ENCODE results near the gene GFOD1. TPM values are rescaled to one million over a fixed set of nuclear protein-coding genes. Genes with fewer than 3 reads are reported as not detected.
"Not testable (repeated sequence)": the region's sequence is repeated elsewhere in the genome, so short reads cannot be mapped to it uniquely, and the experiment has no call there.

GFOD1 gene
- total RNA-seq, 1 experiment from 2014 or later: 2.2 TPM

DNA sequence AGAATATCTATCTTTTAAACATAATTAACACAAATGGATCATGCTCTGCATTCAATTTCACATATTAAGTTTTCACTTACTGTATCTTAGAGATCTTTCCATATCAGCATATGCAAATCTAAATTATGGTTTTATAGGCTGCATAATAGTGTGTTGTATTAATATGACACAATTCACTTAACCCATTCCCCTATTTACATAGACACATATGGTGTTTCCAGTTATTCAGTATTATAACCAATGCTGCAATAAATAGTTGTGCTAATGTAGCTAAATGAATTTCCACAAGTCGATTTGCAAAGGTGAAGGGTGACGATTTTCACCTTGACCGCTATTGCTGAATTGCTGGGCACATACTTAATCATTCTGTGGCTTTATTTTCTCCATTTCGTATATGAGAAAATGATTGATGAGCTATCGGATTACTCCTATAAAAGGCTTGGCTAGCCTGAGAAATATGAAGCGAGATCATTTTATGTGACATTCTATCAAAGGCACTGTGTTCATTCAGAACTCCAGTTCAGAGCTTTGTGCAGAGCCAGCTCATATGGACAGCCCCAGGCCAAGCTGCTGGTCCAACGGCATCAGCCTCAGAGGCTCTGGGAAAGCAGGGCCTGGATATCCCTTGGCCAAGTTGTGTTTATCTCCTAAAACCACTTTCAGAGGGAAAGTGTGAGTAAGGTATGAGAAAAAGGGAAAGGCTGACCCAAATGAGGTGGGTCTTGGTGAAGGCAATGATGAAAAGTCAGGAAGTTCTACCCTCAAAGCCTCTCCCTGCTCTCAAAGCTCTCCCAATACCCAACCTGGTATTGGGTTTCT, 50.8 kb downstream of the GFOD1 start:
- in situ Hi-C loops (cut with HindIII; ENCODE audit: low pct_unique_long_range_greater_than_20kb, low sequenced_read_pairs): no loop called here
- DNase-seq (ENCODE audit: low read depth): no peak

DNA sequence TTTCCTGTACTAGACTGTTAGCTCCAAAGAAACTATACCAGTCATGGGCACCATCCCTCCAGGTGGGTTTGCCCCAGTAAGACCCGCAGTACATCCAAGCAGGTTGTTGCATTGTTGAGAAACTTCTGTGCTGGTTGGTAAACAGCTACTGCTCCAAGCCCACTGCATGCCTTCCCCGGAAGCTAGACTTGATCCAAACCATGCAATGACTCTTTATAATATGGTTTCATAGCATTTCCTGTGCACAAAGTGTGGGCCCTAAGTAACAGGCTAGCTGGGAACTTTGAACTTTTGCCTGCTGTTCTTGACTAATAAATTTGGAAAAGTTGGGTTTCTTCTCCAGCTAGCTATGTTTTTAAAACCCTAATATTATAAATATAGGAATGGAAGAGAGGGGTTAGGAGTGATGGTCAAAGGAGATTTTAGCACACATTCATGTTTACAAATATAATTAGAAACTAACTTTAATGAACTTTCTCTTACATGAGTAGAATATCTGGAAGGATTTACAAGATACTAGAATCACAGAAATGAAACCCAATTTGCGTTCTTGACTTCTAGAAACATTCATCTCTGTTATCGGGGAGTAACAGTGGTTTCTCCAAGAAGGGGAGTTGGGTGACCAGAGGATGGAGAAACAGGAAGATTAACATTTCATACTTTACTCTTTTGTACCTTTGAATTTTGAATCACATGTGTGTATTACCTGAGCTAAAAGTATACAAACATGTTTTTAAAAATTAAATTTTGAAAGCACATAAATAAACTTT, 51.7 kb downstream of the GFOD1 start:
- no peak for DNase-seq (ENCODE audit: low read depth)
- in situ Hi-C loops (cut with HindIII; ENCODE audit: low pct_unique_long_range_greater_than_20kb, low sequenced_read_pairs): no loop called here

DNA sequence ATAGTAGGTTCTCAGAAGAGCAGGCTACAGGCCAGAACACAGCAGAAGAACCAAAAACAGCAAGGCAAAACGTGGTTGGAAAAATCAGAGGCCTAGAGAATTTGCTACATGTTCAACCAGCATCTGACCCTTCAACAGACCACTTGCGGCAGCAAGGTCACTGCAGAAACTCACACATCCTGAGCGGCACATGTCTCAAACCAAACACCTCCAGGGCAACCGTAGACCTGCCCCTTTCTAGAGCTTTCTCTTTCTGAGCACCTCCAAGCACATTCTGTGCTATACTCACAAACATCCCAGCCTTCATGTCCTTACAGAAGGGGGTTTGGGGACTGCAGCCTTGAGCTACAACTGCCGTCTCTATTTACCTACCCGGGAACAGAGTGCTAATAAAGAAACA, 52.6 kb downstream of the GFOD1 start:
- no peak for DNase-seq (ENCODE audit: low read depth)
- in situ Hi-C loops (cut with HindIII; ENCODE audit: low pct_unique_long_range_greater_than_20kb, low sequenced_read_pairs): no loop called here

DNA sequence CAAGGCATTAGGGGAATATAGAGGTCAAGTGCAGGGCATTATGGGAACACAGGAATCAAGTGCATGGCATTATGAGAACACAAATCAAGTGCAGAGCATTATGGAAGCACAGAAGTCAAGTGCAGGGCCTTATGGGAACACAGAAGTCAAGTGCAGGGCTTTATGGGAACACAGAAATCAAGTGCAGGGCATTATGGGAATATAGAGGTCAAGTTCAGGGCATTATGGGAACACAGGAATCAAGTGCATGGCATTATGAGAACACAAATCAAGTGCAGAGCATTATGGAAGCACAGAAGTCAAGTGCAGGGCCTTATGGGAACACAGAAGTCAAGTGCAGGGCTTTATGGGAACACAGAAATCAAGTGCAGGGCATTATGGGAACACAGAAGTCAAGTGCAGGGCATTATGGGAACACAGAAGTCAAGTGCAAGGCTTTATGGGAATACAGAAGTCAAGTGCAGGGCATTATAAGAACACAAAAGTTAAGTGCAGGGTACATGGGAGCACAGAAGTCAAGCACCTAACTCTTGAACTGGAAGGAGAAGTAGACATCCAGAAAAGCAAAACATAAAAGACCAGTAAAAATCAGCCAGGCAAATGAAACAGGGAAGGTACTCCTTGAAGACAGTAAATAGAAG, 53.1 kb downstream of the GFOD1 start:
- in situ Hi-C loops (cut with HindIII; ENCODE audit: low pct_unique_long_range_greater_than_20kb, low sequenced_read_pairs); DNase-seq (ENCODE audit: low read depth): not testable (repeated sequence)

DNA sequence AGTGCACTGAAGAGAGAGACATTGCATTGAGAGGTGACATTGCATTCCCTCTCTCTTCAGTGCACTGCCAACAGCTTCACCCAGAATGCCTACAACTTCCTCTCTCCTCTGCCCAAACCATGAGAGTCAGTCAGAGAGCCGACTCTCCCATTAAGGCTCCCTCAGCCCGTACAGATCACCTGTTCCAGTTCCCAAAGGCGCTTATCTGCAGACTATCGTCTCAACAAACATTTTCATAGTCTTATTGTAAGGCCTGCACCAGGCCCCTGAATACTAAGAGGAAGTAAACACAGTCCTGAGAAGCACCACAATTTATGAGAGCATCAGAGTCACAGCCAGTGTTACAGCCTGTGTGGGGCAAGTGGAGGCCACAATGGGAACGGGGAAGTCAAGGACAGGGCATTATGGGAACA, 53.7 kb downstream of the GFOD1 start:
- no peak for DNase-seq (ENCODE audit: low read depth)
- in situ Hi-C loops (cut with HindIII; ENCODE audit: low pct_unique_long_range_greater_than_20kb, low sequenced_read_pairs): no loop called here

DNA sequence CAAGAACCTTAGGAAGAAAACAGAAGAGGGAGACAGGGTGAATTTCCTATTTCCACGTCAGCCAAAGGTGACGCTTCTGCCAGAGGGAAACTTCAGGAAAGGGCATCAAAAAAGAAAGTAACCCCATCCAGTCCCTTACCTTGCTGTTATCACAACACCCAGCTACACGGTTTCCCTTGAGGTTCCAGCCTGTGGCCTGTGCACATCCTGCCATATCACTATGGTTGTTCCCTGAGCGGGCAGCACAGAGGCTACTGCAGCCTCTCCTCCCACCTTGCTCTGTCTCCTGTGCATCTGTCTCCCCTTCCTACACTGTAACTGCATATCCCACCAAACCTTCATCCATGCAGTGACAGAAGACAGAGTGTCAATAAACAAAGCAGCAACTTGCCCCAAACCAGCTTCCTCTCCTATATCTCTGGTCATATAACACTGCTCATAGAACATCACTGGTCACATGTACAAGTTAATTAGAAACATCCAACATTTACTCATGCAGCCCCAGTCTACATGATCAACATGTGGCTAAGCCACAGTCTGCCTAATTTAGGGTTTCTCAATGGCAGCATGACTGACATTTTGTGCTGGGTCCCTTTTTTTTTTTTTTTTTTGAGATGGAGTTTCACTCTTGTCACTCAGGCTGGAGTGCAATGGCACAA, 54.7 kb downstream of the GFOD1 start:
- in situ Hi-C loops (cut with HindIII; ENCODE audit: low pct_unique_long_range_greater_than_20kb, low sequenced_read_pairs): no loop called here
- no peak for DNase-seq (ENCODE audit: low read depth)

DNA sequence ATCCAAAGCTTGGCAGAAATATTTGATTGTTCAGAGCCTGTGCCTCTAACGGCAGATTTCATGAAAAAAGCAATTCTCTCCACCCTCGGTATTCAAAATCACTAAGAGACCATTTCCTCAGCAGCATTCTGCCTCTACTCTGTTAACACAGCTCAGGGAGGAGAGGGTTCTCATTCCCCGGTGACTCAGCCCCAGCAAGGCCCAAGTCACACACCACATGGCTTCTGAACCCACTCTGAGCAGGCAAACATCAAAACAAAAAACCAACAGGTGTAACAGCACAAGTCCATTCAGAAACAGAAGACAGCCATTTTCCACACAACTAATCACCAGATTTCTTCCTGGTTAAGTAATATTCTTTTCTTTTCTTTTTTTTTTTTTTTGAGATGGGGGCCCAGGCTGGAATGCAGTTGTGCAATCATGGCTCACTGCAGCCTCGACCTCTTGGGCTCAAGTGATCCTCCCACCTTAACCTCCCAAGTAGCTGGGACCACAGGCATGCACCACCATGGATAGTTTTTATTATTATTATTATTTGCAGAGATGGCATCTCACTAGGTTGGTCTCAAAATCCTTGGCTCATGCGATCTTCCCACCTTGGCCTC, 55.4 kb downstream of the GFOD1 start:
- no peak for DNase-seq (ENCODE audit: low read depth)
- in situ Hi-C loops (cut with HindIII; ENCODE audit: low pct_unique_long_range_greater_than_20kb, low sequenced_read_pairs): no loop called here

DNA sequence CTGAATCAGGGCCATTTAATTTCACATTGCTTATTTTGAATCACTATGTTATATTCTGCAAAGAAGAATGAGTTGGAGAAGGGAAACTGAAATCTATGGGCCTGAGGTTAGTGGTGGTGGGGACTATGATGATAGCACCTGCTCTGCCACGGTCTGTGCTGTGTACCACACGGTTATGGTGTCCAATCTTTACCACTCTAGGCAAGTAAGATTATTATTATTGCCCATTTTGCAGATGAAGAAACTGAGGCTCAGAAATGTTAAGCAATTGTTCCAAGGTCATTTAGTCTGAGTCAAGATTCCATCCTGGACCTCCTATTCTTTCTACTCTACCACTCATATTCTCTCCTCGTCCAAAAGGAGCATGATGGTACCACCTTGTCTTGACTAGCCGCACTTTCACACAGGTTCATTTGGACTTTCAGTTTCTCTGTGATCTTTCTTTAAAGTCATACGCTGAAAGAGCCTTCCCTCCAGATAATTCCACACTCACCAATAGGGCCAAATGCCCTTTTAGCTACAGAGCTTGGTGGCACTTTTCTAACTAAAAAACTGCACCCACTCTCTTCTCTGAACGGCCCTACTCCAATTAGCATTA, 56.2 kb downstream of the GFOD1 start:
- in situ Hi-C loops (cut with HindIII; ENCODE audit: low pct_unique_long_range_greater_than_20kb, low sequenced_read_pairs): no loop called here
- no peak for DNase-seq (ENCODE audit: low read depth)

DNA sequence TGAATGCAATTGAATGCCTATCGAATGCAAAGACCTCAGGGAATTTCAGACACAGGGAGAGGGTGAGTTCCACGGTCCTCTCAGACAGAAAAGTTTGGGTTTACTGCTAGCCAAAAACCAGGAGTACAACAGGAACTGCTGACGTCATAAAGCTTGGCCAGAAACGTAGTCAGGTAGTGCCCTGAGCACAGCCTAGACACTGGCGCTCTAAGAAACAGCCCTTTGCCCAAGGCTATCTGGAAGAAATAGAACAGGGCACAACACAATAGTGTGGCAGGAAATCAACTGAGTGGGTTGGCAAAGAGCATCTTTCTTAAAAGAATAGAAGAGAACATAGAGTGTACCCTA, 58.0 kb downstream of the GFOD1 start:
- no peak for DNase-seq (ENCODE audit: low read depth)
- in situ Hi-C loops (cut with HindIII; ENCODE audit: low pct_unique_long_range_greater_than_20kb, low sequenced_read_pairs): no loop called here

DNA sequence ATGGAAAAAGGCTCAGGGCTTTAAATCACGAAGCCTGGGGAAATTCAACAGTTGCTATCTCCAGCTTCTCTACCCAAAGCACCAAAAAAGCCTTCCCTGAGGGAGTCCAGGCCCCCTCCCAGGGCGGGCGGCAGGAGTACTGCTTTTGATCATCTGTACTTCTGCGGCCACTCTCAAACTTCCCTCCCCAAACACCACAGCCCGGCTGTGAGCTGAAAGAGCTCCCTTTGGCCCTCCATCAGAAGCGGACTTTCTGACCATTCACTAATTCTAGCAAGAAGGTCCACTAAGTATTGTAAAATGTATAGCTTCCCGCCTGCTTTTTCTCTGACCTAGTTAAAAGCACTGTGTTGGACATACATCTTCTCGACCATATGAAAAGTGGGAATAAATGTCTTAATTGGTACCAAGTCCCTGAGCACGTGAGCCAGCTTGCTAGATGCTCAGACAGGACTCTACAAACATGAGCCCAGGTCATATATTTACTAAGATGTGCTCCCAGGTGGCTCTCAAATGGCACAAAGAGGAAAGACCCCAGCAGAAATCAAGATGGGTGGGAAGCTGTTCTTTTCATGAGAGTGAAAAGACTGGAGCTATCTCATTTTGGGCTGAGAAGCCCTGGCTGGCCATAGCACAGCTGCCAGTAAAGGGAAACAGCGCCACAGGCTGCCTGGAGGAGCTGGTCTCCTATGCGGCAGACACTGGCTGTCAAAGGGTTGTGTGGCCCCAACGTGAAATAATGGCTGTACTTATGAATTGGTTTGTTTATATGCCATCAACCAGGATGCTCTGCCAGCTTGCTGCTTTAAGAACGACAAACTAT, 58.6 kb downstream of the GFOD1 start:
- in situ Hi-C loops (cut with HindIII; ENCODE audit: low pct_unique_long_range_greater_than_20kb, low sequenced_read_pairs): no loop called here
- DNase-seq (ENCODE audit: low read depth): no peak

DNA sequence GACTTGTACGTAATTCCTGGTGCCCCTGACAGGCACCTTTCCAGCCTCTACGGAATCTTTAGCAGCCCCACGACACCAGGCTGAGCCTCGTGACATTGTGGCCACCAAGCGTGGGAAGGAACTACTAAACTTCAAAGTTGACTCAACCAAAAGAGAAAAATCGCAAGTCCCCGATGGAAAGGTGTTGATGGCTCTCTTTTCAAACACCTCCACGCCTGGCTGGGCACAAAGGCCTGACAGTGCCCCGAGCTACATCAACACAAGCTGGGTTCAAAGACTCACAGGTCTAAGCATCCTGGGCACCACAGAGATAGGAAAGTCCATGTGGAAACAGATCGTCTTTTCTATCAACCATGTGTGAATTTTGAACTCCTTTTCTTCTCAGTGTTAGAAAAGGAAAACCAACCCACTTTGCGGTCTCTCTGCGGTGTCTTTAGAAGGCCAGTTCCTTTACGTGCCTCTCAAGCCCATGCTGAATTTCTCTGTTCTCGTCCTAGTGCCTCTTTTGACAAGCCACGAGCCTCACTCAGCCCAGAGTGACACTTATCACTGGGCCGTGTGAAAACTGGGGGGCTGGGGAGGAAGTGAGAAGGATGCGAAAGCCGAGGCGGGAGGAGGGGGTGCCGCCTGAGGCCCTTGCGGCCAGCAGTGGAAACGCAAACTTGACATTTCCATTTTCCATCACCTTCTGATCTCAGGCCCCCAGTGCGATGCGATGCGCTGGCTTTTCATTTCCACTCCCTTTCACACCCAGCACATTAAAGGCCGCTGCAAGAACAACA, 59.4 kb downstream of the GFOD1 start:
- DNase-seq (ENCODE audit: low read depth): no peak
- in situ Hi-C loops (cut with HindIII; ENCODE audit: low pct_unique_long_range_greater_than_20kb, low sequenced_read_pairs): no loop called here

DNA sequence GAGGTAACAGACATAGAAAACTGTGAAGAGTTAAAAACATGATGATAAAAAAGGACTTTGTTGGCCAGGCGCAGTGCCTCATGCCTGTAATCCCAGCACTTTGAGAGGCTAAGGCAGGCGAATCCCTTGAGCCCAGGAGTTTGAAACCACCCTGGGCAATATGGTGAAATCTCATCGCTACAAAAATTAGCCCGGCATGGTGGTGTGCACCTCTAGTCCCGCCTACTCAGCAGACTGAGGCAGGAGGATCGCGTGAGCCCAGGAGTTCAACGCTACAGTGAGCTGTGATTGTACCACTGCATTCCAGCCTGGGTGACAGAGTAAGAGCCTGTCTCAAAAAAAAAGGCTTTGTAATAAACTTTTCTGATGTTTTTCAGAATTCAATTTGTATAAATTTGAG, 60.1 kb downstream of the GFOD1 start:
- no peak for DNase-seq (ENCODE audit: low read depth)
- in situ Hi-C loops (cut with HindIII; ENCODE audit: low pct_unique_long_range_greater_than_20kb, low sequenced_read_pairs): no loop called here

DNA sequence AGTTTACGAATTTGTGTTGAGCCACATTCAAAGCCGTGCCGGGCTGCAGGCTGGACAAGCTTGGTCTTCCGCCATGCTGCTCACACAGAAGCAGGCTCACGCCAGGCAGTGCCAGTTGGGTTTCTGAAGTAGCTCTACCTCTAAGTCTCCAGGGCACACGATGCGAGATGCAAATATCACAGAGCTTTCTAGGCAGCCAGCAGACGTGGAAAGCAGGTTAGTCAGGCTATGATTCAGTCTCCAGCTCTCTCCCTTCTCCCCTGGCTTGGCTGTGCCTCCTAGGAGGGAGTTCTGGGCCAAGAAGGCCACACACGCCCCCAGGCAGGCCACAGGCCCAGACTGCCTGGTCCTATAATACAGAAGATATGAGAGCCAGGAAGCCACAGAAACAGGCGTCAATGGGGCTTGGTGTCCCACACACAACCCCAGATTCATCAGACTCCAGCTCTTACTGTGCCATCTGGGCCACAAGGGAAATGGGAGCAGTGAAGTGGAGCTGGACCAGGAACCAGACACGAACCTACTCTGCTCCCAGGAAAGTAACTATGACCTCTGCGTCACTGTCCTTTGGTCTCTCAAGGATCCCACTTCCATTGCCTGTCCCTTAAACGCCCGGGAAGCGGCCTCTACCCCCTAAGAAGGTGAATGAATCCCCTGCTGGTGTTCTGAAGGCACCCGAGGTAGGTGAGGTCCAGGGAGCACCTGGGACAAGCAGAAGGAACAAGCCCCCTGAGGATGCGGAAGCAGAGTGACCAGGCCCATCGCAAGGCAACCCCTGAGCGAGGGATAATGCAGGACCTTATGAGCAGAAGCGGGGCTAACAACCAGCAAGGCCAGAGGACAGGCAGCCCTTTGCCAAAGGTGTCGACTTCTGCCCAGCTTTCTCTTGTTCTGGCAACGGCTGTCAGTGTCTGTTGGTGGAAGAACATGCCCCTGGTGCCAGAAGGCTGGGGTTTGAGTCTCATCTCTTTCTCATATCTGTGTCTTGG, 61.2 kb downstream of the GFOD1 start:
- in situ Hi-C loops (cut with HindIII; ENCODE audit: low pct_unique_long_range_greater_than_20kb, low sequenced_read_pairs): no loop called here
- DNase-seq (ENCODE audit: low read depth): no peak

DNA sequence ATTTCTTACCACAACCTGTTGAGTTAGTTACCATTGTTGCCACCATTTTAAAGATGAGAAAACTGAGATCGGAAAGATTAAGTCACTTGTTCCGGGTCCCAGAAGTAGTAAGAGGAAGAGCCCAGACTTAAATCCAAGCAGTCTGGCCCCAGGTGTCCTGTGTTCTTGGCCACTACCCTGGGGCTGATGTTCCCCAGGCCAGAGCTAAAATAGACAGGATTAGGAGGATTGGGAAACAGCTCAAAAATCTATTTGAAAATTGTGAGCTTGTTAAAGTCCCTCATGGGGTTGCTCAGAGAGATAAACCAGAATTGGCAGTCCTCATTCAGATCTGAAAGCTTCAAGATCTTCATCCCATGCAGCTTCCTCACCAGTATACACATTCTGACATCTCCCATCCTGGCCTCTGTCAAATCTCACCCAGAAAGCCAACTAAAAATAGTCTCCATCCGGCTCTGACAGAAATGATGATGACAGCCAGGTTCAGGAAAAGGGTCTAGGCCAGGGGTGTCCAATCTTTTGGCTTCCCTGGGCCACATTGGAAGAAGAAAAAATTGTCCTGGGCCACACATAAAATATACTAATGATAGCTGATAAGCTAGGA, 62.0 kb downstream of the GFOD1 start:
- no peak for DNase-seq (ENCODE audit: low read depth)
- in situ Hi-C loops (cut with HindIII; ENCODE audit: low pct_unique_long_range_greater_than_20kb, low sequenced_read_pairs): no loop called here

DNA sequence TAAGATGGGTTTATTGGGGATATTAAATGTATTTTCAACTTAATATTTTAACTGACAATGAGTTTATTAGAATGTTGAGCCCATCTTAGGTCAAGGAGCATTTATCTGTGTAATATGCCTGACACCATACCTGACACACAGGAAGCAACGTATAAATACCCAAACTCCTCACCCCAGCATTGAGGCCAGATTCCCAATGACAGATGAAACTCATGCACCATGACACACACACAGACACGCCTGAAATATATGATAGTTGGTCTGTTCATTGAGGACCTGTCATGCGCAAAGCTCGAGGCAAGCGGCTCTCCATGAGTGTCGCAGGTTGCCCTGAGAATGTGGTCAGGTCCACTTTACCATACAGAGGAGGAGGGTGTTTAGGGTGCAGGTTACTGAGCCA, 64.1 kb downstream of the GFOD1 start:
- no peak for DNase-seq (ENCODE audit: low read depth)
- in situ Hi-C loops (cut with HindIII; ENCODE audit: low pct_unique_long_range_greater_than_20kb, low sequenced_read_pairs): no loop called here

Measured in Caki2 (cell line).